HEK293T (cell line): Measurements from ENCODE around the gene PITPNB.

Source experiments
- CTCF ChIA-PET: fragments of 350-600 bp; formaldehyde crosslinking; extraction: SDS; loops from one replicate; lab custom pipeline; 2021; ENCODE audit warnings: antibody characterized with exemption, inconsistent platforms; lab: Yijun Ruan, JAX
- POLR2A ChIA-PET: fragments of 350-600 bp; formaldehyde crosslinking; extraction: SDS; loops from one replicate; lab custom pipeline; 2020; ENCODE audit warnings: antibody characterized with exemption, inconsistent platforms; lab: Yijun Ruan, JAX
- DNase-seq: peaks from one replicate; pipeline ENCODE4 v3.0.0; 2012; ENCODE audit warnings: mixed read lengths; ENCODE audit errors: extremely low spot score
- ARNT ChIP-seq: fragments of 450-650 bp; IDR thresholded peaks from 2 replicates; pipeline ENCODE4 v1.6.1; 2017; ENCODE audit warnings: mild to moderate bottlenecking
- BHLHE40 ChIP-seq: fragments of 450-650 bp; IDR thresholded peaks from 2 replicates; pipeline ENCODE4 v1.6.1; 2016; ENCODE audit warnings: mild to moderate bottlenecking, moderate library complexity, borderline replicate concordance
- CTBP1 ChIP-seq: fragments of 450-650 bp; IDR thresholded peaks from 2 replicates; pipeline ENCODE4 v1.6.1; 2016; ENCODE audit warnings: borderline replicate concordance
- ELF4 ChIP-seq: fragments of 450-650 bp; IDR thresholded peaks from 2 replicates; pipeline ENCODE4 v1.6.1; 2017; ENCODE audit warnings: antibody characterized with exemption
- FOXA1 ChIP-seq: fragments of 450-650 bp; IDR thresholded peaks from 2 replicates; pipeline ENCODE4 v1.6.1; 2016; ENCODE audit warnings: mild to moderate bottlenecking
- FOXK2 ChIP-seq: fragments of 450-650 bp; IDR thresholded peaks from 2 replicates; pipeline ENCODE4 v1.6.1; 2016; ENCODE audit warnings: mild to moderate bottlenecking
- FOXM1 ChIP-seq: fragments of 450-650 bp; IDR thresholded peaks from 2 replicates; pipeline ENCODE4 v1.6.1; 2017; ENCODE audit warnings: mild to moderate bottlenecking, borderline replicate concordance
- HDGF ChIP-seq: fragments of 450-650 bp; IDR thresholded peaks from 2 replicates; pipeline ENCODE4 v1.6.1; 2017; ENCODE audit warnings: antibody characterized with exemption, borderline replicate concordance
- L3MBTL2 ChIP-seq: fragments of 450-650 bp; conservative IDR thresholded peaks from 2 replicates; pipeline ENCODE4 v1.6.1; 2016; ENCODE audit warnings: mild to moderate bottlenecking
- LEF1 ChIP-seq: fragments of 450-650 bp; IDR thresholded peaks from 2 replicates; pipeline ENCODE4 v1.6.1; 2017; ENCODE audit warnings: mild to moderate bottlenecking, borderline replicate concordance
- NFRKB ChIP-seq: fragments of 450-650 bp; IDR thresholded peaks from 2 replicates; pipeline ENCODE4 v1.6.1; 2016; ENCODE audit warnings: mild to moderate bottlenecking, moderate library complexity
- PKNOX1 ChIP-seq: fragments of 450-650 bp; IDR thresholded peaks from 2 replicates; pipeline ENCODE4 v1.6.1; 2016
- SP1 ChIP-seq: fragments of 450-650 bp; IDR thresholded peaks from 2 replicates; pipeline ENCODE4 v1.6.1; 2017
- SUZ12 ChIP-seq: fragments of 450-650 bp; IDR thresholded peaks from 2 replicates; pipeline ENCODE4 v1.6.1; 2016; ENCODE audit warnings: mild to moderate bottlenecking
- TARDBP ChIP-seq: fragments of 450-650 bp; IDR thresholded peaks from 2 replicates; pipeline ENCODE4 v1.6.1; 2016
- ZNF384 ChIP-seq: fragments of 450-650 bp; IDR thresholded peaks from 2 replicates; pipeline ENCODE4 v1.6.1; 2016

The PITPNB gene

GRCh38 chr22:27882507-27883290, 36.4 kb downstream of the PITPNB start:
- TF ChIP-seq ZNF384, result no peak
- no peak for TF ChIP-seq ARNT
- no peak for TF ChIP-seq FOXA1
- no peak for TF ChIP-seq L3MBTL2
- TF ChIP-seq PKNOX1, result no peak
- TF ChIP-seq HDGF, result no peak
- TF ChIP-seq TARDBP, result no peak
- TF ChIP-seq ELF4, result no peak
- no peak for TF ChIP-seq FOXM1
- no peak for TF ChIP-seq CTBP1
- TF ChIP-seq NFRKB, result no peak
- TF ChIP-seq FOXK2, result no peak
- no peak for TF ChIP-seq BHLHE40
- no peak for TF ChIP-seq SUZ12
- no peak for TF ChIP-seq SP1
- TF ChIP-seq LEF1, result no peak
- POLR2A ChIA-PET, result interaction anchor here (1.1 to 1.3 kb wide), 2 partner anchors 37 to 38 kb away, joined by 4 read pairs; partner anchors contain the start of gene PITPNB
- CTCF ChIA-PET, result interaction anchor here (0.6 to 0.9 kb wide), 2 partner anchors 108 to 128 kb away, joined by 3 read pairs; no protein-coding TSS in a partner anchor
- DNase-seq, result no peak

- POLR2A ChIA-PET, result no interaction called here
- no peak for DNase-seq
- TF ChIP-seq HDGF, result no peak
- TF ChIP-seq TARDBP, result no peak
- CTCF ChIA-PET, result interaction anchor here (0.7 to 1.2 kb wide), 4 partner anchors 21 to 134 kb away, joined by 3 to 4 read pairs (median 3); no protein-coding TSS in a partner anchor
These were observed 37.6 kb downstream of the PITPNB start for GRCh38 chr22:27881421-27881820.

GRCh38 chr22:27880778-27881394, 38.2 kb downstream of the PITPNB start:
- TF ChIP-seq ARNT (0 out of 2 replicates have a peak, but pooled peaks have one; percentile 10), FOXA1 (no peak)
- CTCF ChIA-PET, result interaction anchor here (0.9 to 2.4 kb wide), 5 partner anchors 8 to 128 kb away, joined by 3 to 9 read pairs (median 4); no protein-coding TSS in a partner anchor
- POLR2A ChIA-PET, result no interaction called here
- peak; percentile 54 for DNase-seq

GRCh38 chr22:27879923-27880322, 39.1 kb downstream of the PITPNB start:
- peak; percentile 70 for DNase-seq
- TF ChIP-seq BHLHE40, result no peak
- TF ChIP-seq FOXM1, result no peak
- no peak for TF ChIP-seq ARNT
- no peak for TF ChIP-seq ZNF384
- TF ChIP-seq FOXK2, result no peak
- no peak for TF ChIP-seq NFRKB
- TF ChIP-seq SP1, result no peak
- ChIA-PET CTCF (interaction anchor here (0.9 to 2.4 kb wide), 2 partner anchors 9 to 127 kb away, joined by 8 to 9 read pairs; no protein-coding TSS in a partner anchor), POLR2A (no interaction called here)

GRCh38 chr22:27878541-27878940, 40.5 kb downstream of the PITPNB start:
- TF ChIP-seq PKNOX1 (no peak), NFRKB (no peak), ELF4 (no peak), SUZ12 (no peak), FOXK2 (no peak), BHLHE40 (no peak), FOXA1 (no peak), CTBP1 (no peak), TARDBP (no peak), LEF1 (no peak), SP1 (no peak), ARNT (no peak), ZNF384 (no peak)
- CTCF ChIA-PET, result interaction anchor here (0.7 to 2.4 kb wide), 2 partner anchors 10 to 21 kb away, joined by 3 to 9 read pairs; no protein-coding TSS in a partner anchor
- DNase-seq, result no peak
- POLR2A ChIA-PET, result no interaction called here

- no peak for TF ChIP-seq ZNF384
- TF ChIP-seq BHLHE40, result no peak
- no peak for TF ChIP-seq ELF4
- TF ChIP-seq L3MBTL2, result no peak
- no peak for TF ChIP-seq TARDBP
- no peak for TF ChIP-seq CTBP1
- no peak for TF ChIP-seq SP1
- no peak for TF ChIP-seq FOXA1
- TF ChIP-seq FOXK2, result no peak
- no peak for TF ChIP-seq HDGF
- TF ChIP-seq SUZ12, result no peak
- no peak for TF ChIP-seq FOXM1
- TF ChIP-seq ARNT, result no peak
- TF ChIP-seq NFRKB, result no peak
- ChIA-PET POLR2A (no interaction called here), CTCF (interaction anchor here (0.7 kb wide), 1 partner anchor 113 kb away, joined by 3 read pairs; no protein-coding TSS in a partner anchor)
- no peak for DNase-seq
These were observed 41.6 kb downstream of the PITPNB start for GRCh38 chr22:27877501-27877900.
